HG03571 (cell line): ENCODE results near the gene SLC44A1.

Experiments used
- ATAC-seq: cut with Tn5 transposase; IDR thresholded peaks from one replicate; pipeline ENCODE4 v1.9.1; 2021; ENCODE audit not compliant: unreplicated experiment

Gene SLC44A1

DNA sequence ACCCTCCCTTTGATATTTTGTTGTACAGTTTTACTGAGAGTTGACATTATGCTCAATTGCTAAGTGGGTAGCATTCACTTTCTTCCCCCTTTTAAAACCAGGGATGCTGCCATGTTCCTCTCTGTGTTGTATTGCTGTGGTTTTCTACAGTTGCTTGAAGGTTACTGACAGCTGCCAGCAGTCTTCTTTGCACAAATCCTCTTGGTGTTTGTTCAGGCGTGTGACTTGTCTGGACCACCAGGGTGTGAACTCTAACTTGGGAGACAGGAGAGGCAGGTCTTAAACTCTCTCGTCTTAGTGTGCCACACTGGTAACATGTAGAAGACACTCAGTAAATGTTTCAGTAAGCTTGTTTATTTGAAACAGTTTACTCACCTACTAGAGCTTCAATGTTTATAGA, 25.1 kb downstream of the SLC44A1 start:
- no peak for ATAC-seq

DNA sequence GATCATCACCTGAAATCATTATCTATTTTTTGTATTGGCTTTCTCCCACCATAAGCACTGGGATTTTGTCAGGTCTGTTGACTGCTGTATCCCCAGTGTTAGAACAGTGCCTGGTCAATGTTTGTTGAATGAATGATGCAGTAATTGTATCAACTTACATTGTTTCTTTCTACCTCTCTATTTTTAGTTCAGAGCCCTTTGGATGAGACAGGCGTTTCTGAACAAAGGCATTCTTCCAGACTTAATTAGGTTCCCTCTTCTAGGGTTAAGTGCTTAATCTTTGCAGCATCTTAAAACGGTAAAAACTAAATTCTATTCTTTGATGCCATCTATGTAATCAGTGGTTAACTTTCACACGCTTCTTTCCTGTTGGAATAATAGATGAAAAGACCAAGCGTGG, 26.3 kb downstream of the SLC44A1 start:
- ATAC-seq: no peak

DNA sequence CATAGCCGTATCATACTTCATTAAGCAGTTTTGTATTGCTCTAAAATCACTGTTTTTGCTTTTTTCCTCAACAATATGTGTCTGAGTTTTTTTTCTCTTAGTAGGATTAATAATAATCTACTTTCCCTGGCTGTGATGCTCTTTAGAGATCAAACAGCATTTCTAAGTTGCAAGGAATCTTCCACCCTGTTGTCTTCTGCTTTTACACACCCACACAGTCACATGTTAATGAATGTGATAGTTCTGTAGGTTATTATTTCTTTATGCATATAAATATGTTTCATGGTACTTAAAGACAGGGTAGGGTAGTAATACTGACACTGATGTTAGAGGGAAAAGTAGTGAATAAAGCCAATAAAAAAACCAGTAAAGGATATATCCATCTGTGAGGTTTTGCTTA, 29.3 kb downstream of the SLC44A1 start:
- no peak for ATAC-seq

DNA sequence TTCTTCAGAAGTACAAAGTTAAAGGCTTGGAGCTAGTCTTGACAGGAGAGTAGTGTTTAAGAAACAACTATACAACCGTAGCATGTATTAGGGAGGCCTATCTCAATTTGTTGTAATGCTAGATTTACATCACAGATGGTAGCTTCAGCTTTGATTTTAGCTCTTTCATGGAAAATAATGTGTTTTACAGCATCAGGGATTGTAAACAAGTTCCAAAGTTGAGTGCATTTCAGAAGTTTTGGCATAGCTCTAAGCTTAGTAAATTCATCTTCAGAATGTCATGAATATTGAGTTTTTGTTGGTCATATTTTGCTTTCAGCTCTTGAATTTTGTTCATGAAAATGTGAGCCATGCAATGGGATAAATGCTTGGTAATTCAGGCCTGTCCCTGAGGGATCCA, 30.7 kb downstream of the SLC44A1 start:
- ATAC-seq: no peak

DNA sequence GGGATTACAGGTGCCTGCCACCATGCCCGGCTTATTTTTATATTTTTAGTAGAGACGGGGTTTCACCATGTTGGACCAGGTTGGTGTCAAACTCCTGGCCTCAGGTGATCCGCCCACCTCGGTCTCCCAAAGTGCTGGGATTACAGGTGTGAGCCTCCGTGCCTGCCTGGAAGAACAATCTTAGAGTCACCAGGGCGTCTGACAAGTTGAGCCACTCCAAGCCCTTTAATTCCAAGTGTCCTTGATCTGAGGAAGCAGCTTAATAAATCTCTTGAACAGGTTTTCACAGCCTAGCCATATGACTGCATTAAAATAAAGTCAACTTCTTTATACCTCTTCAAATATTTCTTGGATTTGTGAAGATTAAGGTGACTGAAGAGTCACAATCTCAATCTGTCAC, 31.5 kb downstream of the SLC44A1 start:
- ATAC-seq: no peak

DNA sequence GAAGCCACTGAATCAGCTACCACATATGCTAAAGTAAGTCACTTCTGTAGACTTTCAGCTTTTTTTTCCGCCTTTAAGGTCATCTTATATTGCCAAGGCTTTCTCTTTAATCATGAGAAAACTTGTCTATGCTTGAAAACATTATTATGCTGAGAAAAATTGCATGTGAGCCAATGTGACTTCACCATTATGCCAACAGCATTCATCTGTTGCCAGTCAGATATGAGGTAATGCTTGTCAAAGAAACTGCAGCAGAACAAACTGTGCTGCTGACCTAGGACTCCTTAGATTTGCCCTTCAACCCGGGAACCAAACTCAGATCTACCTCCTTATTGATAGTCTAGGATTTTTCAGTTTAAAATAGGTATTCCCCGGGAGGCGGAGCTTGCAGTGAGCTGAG, 34.3 kb downstream of the SLC44A1 start:
- no peak for ATAC-seq

DNA sequence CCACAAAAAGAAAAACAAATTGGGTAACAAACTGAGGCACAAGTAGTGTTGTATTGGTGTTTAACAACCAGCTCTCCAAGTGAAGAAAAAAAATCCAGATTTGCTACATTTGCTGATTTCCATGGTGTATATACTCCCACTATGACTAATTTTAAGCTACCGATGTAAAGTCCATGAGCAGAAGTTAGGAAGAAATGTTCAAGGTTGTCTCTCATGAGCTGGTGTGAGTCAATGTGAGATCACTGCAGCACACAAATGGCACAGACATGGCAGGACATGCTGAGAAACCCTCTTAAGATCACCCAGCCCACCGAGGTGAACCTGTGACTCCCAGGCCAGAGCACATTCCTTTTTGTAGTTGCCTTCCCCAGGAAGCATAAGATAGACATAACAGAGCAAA, 36.2 kb downstream of the SLC44A1 start:
- no peak for ATAC-seq

DNA sequence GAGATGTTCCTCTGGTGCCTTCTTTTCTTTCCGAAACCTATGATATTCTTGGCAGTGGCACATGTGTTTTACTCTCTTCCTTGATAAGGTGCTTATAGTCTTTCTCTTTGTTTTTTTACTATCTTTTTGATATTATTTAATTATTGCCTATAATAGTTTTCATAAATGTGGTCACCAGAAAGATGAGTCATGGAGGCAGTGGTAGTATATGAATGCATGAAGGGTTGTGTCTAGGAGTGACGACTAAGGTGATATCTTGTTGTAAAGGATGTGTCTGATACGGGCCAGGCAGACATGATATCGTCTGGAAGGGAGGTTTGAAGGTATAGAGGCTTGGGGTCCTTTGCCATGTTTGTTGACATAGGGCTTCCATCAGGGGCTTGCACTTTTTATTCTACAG, 36.8 kb downstream of the SLC44A1 start:
- ATAC-seq: no peak

DNA sequence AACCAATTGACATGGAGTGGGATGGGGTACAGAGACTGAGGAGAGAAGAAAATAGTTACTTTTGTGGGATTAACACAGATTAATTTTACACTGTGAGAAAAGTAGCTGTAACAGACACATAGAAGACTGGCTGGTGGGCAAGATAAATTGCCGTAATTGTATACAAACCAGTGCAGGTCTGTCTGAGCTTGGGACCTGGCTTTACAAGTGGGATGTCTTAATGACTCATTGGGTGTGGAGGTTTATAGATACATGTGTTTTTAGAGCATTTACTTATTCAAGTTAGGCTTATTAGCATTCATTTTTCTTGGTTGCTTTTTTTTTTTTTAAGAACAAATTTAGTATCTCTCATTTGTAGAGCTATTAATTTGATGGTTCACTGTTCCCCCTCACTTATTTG, 37.5 kb downstream of the SLC44A1 start:
- no peak for ATAC-seq

DNA sequence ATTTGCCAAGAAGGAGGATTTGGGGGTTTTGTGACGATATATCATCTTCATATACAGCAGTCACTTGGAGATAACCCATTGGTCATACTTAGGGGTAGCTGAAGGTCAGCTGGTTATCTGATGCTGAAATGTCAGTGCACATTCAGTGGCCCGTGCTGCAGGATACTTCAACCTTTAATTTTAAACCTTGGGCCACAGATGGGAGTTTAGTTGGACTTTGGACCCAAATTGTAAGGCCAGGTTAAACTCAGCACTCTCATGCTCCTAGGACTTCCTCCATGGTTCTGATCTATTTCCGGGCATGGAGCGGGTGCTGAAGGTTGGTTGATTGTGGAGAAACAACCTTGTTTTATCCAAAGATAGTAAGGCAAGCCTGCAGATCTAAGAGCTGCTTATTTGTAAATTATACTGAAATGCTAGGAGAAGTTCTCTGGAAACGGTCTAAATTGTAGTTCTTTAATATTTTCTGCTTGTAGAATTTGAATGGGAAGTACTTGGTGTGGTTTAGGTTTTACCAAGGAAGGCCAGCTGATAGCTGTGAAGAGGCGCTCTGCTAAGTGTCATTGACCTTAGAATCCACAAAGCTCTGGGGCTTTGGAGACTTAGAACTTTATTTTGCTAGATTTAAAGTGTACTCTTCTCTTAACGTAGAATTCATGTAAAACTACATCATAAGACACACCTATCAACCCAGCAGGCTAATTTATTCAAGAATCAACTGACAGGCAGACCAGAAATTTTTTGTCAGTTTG, 38.6 kb downstream of the SLC44A1 start:
- ATAC-seq: no peak

DNA sequence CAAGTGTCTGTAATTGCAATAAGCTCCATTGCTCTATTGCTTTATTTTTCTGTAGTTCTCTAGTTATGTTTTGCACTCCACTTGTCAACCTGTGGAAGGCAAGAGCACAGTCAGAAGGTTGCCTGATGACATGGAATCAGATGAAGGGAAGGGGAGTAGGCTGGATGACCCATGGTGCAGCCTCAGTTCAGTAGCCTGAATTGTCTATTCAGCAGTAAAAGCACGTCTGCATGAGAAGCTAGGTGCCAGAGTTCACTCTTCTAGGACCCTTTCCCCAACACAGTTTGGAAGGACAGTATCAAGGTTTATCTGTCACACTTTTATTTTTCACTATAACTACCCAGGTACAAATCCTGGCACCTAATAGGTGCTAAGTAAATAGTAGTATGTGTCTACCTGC, 39.3 kb downstream of the SLC44A1 start:
- ATAC-seq: no peak

DNA sequence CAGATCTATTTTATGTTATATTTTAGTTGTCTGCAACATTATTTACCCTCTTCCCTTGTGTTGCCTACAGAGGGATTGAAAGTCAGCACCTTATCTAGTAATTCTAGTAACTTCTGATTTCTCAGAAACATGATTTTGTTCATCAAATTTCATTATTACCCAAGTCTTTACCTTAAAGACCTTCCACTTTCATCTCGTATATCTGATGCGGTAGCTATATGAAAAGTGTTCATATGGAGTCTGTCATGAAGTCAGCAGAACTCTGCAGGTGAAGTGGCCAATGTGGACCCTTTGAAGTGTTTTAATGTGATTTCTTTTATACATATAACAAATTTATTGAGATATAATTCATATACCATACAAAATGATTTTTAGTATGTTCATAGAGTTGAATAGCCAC, 40.0 kb downstream of the SLC44A1 start:
- no peak for ATAC-seq

DNA sequence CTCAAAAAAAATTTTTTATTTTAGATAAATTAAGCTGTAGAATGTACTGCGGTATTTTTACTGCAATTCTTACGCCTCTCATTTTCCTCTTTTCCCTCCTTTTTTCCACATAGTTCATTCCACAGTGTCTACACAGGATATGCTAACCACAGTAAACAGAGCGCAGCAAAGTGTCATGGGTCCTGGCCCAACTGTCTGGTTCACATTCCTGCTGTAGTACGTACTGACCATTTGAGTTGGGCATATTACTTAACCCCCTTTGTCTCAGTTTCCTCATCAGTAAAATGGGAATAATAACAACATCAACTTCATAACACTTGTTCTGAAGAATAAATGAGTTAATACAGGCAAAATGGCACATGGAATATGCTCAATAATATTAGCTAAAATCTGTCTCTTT, 41.6 kb downstream of the SLC44A1 start:
- no peak for ATAC-seq

DNA sequence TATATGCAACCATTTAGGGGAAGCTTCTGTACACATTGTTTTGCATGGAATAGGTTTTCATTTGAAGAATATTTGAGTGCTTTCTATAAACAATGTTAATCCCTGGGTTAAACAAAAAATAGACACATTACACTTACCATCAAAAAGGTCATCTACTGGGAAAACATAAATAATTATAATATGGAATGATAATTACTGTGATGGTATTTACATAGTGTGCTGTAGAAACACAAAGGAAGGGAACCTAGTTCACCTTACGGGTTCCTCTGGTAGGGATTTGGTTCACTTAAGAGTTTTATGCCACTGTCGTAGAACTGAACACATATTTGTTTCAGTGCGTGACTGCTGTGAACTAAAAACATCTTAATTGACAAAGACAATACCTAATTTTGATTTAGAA, 44.9 kb downstream of the SLC44A1 start:
- no peak for ATAC-seq

DNA sequence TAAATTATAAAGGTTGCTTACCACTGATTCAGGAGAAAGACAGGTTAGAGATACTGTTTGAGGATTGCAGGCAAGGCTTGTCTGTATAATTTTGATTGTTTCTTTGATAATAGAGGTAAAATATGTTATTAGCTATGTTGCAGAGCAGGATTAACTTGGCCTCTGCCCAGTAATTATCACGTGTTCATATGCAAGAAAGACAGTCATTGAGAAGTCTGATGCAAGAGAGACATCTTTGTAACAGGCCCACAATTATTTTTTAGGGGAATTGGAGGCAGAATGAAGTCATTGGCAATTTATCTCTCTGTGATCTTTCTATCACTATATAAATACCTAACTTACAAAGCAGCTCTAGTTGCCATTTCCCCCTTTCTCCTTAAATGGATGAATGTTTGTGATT, 46.0 kb downstream of the SLC44A1 start:
- ATAC-seq: no peak

DNA sequence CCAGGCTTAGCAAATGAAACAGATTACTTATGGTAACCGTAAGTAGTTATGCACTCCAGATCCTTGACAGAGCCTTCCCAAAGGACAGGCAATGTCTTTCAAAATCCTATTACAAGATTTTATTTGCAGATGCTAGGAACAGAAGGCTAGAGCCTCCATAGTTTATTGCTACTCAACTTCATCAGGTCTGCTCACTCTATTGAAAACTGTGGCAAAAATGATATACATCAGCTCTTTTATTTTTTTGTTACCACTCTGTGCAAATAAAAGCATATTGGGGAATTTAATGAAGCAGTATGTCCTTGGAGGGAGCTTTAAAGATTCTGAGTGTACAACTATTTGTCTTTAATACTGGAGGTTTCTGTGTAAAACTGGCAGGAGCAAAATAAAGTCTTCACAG, 46.5 kb downstream of the SLC44A1 start:
- no peak for ATAC-seq

DNA sequence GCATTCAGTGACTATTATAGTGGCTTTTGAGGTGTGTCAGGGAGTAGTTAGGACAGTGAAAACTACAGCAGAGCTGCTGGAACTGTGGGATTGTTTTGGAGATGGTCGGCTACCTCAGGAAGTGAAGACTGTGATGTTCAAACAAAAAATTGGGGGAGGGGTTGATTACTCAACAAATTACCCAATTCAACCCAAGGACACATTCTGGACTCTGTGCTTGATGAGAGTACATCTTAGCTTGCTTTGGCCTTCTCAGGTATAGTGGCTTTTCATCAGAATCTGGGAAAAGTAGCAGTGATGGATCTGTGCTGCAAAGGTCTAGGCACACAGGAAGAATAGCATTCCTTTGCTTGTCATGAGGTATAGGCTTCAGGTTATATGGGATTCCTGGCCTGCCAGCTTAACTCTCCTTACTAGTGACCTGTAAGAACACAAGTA, 47.0 kb downstream of the SLC44A1 start:
- ATAC-seq: no peak

DNA sequence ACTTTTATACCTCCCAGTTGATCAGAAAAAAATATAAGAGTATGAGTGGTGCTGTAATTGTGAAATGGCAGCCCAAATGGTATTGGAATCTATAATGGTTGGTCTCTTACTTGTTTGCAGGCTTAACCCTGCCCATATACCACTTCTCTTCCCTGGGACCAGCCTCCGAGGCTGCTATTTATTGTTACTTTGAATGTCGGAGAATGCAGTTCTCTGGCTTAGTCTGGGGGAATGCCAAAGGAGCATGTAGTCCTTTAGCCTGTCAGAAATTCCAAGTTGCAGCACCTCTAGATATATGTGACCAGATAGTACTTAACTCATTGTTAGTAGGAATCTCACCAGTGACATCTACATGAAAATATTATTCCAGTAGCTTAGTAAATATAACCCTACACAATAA, 47.5 kb downstream of the SLC44A1 start:
- no peak for ATAC-seq

DNA sequence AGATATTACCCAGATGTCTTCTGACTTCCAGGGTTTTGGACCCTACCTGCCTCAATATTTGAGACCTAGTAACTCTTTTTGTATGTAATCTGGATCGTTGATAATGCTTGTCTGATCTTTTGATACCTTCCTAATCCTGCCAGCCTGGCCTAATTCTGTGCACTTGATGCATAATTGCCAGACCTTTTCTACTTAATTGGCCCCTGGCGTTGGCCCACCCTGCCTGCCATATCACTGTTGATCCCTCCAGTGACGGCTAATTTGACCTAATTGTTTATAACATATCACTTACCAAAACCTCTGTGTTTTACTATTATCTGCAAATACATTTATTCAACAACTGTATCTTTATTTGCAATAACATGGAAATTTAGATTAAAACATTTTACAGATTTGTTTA, 49.0 kb downstream of the SLC44A1 start:
- ATAC-seq: no peak

DNA sequence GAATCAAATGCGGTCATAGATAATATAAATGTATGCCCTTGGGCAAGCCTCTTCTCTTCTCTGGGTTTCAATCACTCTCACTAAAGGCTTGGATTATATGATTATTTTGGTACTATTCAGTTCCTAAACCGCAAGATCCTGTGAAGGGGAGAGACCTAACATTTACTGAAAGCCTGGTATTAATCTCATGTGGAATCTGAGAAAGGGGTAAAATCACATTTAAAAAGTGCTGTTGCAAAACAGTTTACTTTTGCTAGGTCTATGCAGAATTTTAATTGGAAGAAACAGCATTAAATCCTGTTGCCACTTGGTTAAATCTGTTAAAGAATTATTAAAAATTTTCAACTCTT, 50.7 kb downstream of the SLC44A1 start:
- no peak for ATAC-seq

DNA sequence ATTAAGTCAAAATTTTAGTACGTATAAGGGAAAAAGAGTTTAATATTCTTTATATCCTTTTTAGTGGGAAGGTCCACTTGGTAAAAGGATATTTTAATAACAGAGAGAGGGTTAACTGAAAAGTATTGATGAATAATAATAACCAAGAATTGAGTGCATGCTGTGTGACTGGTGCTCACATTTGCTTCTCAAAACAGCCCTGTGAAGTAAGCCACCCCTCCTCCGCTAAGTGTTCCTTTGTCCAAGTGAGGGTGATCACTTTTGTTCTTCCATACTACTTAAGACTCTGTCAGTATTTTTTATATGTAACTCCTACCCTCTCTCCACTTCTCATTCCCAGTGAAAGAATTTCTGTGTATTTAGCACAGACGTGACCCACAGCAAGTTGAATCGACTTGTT, 51.5 kb downstream of the SLC44A1 start:
- ATAC-seq: no peak

DNA sequence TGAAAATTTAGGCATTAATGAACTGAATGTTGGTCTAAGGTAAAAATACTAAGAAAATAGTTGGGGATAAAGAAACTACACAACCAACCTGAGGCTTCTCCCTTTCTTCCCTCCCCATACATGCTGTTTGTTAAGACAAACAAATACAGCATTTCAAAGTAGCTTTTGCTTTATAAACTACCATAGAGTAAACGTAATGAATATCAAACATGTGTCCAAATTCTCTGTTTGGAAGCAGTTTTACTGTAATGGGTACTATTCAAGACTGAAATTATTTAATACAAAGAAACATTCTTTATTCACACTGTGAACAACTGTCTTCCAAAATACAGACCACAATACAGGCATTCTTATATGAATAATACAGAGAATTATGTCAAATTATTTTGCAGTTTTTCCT, 52.0 kb downstream of the SLC44A1 start:
- no peak for ATAC-seq

DNA sequence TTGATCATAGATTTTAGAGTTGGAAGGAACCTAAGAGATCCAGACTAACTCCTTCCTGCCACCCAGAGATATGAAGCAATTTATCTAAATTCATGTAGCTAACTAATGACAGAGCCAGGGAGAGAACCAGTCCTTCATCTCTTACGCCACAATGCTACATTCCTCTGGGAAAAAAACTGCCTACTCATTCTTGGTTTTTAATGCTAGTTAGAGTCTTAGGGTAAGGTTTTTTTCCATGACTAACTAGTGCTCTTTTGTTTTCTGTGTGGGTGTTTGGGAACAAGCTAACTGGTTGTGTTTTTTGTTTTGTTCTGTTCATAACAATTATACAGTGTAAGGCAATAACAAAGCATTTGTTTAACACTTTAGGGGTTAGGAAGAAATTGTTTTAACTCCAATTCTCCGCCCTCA, 52.4 kb downstream of the SLC44A1 start:
- ATAC-seq: no peak
